GM18520 (cell line): ENCODE results near the gene FBP1.

Experiments
- ATAC-seq: cut with Tn5 transposase; IDR thresholded peaks from one replicate; pipeline ENCODE4 v1.9.1; 2021; ENCODE audit not compliant: unreplicated experiment

The FBP1 gene

DNA sequence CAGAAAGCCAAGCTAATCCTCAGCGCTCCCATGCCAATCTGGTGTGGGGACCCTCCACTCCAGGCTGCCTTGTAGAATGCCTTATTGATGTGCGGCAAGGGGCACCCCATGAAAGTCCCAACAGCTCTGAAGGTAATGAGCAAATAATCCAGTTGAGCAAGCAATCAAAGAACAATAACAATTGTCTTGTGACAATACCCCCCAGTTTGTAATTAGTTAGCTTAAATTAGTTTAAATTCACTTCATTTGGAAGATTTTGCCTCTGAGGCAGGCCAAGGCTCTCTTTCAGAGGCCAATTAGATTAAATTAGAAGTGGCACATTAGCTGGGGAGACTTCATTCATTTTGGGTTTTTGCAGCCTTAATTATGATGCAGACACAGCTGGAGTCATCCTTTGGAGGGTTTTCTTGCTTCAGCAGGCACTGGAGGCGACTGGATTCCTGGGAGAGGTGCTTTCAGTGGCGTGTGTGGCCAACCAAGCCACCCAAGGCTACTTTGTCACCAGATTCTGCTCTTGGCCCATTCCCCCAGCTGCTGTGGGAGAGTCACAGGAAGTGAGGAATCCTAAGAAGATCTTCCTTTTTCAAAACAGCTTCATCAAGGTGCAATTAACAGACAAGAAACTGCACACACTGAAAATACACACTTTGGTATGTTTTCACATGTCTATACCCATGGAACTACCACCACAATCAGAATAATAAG, 17.9 kb upstream of the FBP1 start:
- ATAC-seq = no peak

DNA sequence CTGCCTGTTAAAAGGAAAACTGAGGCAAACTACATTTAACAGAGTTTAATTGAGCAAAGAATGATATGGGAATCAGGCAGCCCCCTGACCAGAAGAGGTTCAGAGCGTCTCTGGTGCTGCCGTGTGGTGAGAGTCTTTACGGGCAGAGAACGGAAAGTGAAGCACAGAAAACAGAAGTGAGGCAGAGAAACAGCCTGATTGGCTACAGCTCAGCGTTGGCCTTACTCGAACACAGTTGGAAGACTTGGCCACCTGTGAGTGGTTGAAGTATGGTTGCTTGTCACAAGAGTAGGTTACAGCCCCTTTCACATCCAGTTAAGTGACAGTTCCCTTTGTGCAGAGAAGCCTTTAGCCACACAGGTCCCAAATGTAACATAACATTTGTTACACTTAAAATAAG, 16.9 kb upstream of the FBP1 start:
- peak; percentile 93 for ATAC-seq

DNA sequence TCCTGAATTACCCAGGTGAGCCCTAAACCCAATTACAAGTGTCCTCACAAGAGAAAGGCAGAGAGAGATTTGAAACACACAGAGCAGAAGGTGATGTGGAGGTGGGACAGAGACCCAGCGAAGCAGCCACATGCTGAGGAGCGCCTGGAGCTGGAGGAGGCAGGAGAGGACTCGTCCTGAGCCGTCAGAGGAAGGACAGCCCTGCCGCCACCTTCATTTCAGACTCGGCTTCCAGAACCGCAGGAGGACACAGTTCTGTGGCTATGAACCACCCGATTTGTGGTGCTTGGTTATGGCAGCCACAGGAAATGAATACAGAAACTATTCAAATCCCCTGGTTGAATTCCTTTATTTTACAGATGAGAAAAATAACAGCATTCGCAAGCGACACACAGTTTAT, 16.4 kb upstream of the FBP1 start:
- no peak for ATAC-seq

DNA sequence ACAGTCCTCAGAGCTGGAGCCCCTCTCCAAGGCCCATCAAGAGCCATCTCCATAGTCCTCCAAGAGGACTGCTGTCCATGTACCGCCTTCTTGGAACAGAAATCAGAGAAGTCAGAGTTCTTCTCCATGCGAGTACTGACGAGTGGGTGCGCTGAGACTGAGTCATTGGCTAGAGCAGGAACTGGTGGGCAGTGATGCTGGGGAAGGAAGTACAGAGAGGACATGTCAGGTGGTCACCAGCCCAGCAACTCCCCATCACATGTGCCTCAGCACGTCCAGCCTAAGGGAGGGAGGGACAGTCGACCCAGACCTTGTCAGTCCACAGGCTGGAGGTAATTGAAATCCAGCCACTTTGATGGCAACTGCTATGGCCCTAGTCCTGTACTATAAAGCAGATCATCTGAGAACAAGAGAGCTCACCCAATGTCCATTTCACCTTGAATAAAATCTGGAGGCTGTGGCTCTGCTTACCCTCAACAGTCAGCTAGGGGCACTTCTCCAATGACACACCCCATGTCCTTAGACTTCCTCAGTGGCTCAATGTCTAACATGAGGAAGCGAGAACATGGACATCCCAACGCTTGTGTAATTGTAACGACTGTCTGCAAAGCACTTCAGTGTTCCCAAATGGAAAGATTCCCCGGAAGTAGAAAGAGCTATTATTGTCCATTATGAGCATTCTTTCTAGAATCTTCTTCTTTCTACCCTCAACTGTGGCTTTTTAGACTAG, 15.0 kb upstream of the FBP1 start:
- ATAC-seq = no peak

DNA sequence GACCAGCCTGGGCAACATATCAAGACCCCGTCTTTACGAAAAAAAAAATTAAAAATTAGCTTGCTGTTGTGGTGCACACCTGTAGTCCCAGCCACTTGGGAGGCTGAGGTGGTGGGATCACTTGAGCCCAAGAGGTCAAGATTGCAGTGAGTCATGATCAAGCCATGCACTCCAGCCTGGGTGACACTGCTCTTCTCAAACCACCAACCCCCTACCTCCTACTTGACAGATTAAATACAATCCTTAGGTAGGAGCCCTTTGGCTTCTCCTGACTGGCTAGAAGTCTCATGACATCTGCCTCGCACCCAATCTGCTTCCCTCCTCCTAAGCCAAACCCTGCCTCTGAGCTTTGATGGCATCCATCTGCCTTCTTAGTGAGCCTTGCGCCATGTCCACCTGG, 11.6 kb upstream of the FBP1 start:
- no peak for ATAC-seq

DNA sequence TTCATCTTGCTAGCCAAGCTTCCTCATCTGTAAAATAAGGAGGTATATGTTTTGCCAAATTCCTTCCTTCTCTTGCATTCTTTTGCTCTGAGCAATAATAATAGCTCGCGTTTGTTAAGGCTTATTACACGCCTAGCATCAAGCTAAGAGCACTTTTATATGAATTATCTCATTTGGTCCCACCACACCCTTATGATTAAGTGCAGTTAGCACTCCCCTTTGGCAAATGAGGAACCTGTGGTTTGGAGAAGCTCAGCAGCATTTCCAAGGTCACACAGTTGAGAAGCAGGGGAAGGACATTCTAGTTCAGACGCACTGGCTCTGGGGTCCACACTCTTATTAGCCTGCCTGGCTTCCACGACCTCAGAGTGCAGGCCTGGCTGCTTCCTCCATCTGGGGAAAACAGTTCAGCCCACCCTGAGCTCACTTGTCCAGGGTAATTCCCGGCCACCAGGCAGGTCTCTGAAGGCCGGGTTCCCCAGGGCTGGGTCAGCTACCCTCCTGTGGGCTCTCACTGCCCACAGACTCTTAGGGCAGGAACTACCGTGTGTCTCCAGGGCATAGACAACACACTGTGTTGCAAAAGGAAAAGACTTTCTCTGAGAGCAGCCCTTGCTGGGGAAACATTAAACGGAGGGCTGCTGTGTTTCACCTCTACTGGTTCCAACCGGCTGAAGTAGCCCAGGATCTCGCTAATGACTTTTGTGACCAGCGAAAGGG, 9.9 kb upstream of the FBP1 start:
- no peak for ATAC-seq

DNA sequence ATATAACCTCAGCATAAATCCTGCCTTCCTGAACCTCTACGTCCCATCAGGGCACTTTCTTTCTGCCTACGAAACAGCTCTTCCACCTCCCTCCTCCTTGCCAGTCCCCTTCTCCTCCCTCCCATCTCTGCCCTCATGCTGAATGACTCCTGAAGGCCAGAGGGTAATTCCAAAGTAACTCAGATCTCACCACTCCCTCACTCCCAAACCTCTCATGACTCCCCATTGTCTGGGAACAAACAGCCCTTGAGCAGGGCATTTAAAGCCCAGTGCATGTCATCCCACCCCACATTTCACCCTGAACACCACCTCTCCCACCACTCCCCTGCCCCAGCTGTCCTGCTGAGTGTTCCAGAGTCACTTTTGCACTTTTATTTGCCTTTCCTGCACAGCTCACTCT, 8.9 kb upstream of the FBP1 start:
- ATAC-seq = no peak

DNA sequence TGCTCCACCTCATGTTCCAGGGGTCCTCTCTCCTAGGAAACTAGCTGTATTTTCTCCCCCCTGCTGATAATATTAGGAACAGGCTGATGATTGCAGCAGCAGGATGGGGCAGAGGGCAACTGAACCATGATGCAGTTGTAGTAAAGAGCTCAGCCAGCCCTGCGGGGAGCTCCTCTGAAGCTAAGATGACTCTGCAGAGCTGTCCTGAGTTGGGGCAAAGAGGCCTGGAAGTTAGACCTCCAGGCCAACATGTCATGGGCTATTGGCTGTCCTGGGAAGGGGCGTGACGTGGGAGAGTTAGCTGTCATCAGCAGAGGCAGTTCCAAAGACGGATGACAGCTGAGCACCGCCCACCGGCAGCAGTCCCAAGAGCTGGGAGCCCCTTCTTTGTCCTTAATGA, 6.6 kb upstream of the FBP1 start:
- no peak for ATAC-seq

DNA sequence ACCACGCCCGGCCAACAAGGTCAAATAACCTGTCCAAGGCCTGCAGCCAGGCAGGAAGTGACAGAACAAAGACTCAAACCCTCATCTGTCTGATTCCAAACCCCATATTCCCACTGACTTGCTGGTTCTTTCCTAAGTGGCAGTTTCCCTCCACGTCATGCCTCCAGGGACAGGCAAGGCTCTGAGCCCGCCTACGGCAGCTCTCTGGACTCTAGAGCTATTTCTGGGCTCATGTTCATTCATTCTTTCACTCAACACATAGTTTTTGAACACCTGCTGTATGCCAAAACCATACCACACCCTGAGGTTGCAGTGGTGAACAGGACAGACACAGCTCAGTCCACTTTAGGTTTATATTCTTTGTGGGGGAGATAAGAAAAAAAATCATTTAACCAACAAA, 5.2 kb upstream of the FBP1 start:
- no peak for ATAC-seq

DNA sequence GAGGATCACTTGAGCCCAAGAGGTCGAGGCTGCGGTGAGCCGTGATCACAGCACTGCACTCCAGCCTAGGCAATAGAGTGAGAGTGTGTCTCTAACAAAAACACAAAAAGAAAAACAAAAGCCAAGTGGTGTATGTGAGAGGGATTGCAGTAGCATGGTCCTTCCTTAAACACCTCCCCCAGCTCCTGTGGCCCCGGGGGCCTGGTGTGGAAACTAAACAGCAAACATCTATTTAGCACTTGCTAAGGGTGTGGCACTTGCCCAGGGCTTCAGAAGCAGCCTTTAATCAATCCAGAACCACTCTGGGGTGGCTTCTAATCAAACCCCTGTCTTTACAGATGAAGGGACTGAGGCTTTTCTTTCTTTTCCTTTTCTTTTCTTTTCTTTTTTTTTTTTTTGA, 4.4 kb upstream of the FBP1 start:
- no peak for ATAC-seq

DNA sequence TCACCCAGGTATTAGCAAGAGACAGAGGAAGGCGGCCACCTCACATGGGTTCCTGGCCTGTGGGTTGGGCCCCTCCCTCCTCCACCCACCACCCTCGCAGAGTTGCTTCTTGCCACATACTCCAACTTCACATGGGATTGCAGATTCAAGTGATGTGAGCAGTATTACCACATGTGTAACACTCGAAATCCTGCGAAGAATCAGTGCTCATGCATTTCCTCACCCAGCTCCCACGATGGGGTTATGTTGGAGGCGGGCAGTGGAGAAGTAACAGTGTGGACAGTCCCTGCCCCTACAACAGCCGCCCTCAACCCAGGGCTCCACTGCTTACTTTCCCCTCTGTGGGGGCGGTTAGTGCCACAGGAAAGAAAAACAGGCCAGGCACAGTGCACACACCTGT, 3.9 kb upstream of the FBP1 start:
- ATAC-seq = no peak

DNA sequence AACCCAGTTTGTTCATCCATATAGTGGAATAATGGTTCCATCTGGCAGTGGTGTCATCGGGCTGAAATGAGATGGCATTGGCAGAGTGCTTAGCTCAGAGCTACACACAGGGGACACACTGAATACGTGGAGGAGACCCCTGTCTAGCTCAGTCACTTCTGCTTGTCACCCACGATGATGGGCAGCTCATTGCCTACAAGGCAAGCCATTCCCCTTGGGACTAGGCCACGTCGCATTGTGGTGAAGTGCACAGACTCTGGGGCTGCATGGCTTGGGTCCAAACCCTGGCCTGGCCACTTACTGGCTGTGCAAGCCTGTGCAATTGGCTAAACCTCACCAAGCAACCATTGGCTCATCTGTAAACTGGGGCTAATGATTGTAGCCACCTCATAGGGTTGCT, 3.2 kb upstream of the FBP1 start:
- no peak for ATAC-seq

DNA sequence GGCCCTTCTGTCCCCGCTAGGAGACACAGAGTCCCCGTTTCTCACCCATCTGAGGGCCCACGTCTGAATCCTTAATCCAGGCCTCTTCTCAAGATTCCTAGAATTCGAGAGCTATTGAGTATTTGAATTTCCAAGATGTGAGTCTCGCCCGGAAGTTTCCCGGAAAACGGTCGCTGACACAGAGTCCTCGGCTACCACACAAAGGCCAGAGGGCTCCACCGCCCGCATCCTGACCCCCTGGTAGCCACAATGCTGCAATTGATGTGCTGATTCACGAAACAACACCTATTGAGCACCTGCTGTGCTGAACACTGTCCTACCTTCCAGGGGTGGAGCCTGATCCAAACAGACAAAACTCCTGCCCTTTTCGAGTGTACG, 670 bp upstream of the FBP1 start:
- no peak for ATAC-seq

DNA sequence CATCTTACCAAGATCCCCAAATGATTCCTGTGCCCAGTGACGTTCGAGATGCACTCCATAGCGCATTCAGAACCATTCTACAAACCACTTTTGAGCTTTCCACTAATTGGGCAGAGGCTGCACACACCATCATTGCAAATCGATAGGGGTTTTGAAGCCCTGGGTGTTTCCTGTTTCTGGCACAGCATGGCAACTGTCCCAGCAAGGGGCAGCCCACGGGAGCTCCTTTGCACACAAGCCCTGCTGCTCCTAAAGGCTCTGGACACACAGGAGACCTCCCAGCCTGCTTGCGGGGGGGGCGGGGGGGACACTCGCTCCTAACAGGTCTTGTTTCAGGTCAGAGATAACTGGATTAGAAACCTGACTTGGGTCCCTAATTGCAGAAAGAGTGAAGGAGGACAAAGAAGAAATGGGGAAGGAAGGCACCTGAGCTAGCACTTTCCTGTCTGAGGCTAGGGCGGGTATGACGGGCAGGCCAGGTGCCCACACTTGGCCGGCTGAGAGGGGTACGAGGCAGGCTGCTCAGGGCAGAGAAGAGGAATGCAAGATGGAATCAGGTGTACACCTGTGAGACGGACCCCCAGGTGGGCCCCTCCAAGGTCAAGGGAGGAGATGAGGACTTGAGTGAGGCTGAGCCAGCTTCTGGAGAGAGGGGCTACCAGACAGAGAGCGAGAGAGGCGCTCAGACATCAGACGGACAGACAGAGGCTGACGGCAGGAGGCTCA, 820 bp downstream of the FBP1 start:
- ATAC-seq = no peak

DNA sequence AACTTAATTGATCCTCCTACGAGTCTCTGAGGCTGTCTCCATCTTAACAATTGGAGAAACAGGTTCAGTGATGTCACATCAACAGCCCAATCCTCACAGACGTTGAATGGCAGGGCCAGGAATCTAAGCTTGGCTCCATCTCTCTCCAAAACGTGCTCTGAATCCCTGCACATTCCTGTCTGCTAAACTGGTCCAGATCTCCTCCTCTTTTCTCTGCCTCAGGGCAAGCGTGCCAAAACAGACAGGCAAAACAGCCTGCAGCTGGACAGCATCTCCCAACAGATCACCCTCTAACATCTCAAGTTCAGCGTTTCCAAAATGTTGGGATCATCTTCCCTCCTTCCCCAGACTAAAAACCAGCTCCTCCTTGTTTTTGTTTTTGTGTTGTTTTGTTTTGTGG, 6.6 kb downstream of the FBP1 start:
- ATAC-seq = no peak

DNA sequence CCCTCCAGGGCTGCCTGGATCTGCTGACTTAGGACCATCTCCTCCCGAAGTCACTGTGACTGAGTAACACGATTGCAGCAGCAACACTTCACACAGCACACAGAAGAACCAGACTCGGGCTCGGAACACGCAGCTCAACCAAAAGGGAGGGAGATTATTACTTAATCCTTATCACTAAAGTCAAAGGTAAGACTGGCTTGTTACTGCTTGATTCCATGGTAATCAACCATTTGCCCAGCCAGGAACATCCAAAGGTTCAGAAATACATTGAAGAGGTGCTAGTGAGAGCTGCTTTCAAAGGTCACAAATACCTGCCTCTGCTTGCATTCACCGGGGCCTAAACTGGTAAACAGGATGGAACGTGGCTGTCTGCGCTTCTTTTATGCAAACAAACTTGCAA, 7.7 kb downstream of the FBP1 start:
- ATAC-seq = no peak

DNA sequence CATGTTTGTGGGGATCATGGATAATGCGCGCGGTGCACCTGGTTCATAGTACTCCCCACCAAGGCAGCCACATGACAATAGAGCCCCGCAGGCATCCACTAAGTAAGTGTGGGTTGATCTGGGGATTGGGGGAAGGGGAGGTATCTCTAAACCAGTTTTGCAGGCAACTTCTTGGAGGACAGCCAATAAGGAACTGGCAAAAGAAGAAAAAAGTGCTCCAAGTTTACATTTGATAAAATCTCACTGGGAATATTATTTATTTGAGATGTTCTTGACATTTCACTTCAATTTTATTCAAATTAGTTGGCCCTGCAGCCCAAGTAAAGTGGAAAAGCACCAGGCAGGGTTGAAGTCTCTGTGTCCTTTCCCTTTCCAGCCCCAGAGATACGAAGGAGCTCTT, 8.5 kb downstream of the FBP1 start:
- no peak for ATAC-seq

DNA sequence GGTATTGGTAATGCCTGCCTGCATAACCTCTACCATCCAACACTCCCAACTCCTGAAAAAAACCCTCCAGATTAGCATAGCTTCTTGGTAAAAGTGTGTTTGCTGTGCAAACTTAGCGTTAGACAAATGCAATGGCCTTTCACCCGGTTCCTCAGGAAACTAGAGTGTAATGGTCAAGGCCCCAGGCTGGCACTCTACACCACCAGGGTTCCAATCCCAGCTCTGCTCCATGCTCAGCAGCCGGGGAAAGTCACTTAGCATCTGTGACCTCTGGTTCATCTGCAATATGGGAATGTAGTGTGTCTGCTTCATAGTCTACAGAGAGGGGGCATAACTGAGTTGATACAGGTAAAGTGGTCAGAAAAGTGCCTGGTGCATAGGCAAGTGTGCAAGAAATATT, 9.0 kb downstream of the FBP1 start:
- ATAC-seq = no peak

DNA sequence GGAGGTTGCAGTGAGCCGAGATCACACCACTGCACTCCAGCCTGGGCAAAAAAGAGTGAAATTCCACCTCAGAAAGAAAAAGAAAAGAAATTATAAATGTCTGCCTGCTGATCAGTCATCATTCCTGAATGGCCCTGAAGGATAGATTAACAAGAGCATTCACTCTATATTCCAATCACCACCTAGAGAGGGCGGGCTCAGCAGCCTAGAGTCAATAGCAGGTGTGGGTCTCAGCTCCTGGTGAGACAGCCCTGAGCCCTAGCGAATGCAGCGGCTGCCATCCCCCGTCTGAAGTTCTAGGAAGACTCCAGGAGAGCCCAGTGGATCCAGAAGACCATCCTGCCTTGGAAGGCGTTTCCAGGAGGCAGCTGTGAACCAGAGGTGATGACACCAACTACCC, 12.0 kb downstream of the FBP1 start:
- no peak for ATAC-seq

DNA sequence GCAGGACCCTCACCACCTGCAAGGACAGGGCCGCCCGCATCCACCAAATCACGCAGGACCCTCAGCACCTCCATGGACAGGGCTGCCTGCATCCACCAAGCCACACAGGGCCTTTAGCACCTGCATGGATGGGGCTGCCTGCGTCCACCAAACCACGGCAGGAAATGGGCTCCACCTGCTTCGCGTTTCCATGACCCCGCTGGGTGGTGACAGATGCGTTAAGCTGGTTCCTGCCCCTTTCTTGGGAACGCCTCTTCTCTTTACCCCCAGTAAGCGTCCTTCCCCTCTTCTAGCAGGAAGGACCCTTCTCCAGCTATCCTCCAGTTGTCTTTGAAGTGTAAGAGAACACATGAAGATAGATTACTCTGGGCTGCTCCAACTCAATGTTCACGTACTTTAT, 13.5 kb downstream of the FBP1 start:
- no peak for ATAC-seq

DNA sequence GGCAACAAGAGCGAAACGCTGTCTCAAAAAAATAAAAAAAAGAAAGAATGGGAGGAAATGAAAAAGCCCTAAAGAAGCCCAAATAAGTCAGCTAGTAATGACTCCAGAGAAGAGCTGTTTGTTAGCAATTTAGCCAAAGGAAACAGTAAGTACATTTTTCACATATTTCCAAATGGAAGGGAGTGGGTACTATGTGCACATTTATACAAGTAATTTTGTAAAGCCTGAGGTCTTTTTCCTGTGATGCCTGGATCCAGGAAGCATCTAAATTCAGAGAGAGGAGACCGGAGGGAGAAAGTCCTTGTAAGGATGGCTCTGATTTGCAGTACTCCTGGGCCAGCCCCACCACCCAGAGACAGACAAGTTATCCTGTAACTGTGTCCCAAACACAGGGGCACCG, 14.7 kb downstream of the FBP1 start:
- no peak for ATAC-seq

DNA sequence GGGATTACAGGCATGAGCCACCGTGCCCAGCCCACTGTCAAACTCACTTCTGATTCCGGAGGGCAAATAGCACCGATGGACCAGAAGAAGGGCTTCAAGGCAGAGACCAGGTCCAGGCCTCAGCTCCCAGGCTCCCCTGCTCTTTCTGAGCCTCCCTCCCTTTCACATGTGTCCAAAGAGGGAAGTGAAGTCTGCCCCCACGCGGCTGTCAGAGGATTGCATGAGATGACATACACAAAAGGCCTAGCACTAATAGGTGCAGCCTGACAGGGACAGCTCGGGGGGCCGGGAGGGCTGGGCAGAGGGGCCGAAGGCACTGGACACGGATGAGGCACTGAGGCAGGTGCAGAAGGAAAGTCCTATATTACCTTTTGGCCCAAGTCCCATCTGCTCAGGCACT, 16.1 kb downstream of the FBP1 start:
- ATAC-seq = no peak
